ENCODE results near the gene CFAP57. TPM values are rescaled to one million over a fixed set of nuclear protein-coding genes. Genes with fewer than 3 reads are reported as not detected.

CFAP57 gene
- total RNA-seq, 1 donor from 2014 or later, result 0.24 TPM

DNA sequence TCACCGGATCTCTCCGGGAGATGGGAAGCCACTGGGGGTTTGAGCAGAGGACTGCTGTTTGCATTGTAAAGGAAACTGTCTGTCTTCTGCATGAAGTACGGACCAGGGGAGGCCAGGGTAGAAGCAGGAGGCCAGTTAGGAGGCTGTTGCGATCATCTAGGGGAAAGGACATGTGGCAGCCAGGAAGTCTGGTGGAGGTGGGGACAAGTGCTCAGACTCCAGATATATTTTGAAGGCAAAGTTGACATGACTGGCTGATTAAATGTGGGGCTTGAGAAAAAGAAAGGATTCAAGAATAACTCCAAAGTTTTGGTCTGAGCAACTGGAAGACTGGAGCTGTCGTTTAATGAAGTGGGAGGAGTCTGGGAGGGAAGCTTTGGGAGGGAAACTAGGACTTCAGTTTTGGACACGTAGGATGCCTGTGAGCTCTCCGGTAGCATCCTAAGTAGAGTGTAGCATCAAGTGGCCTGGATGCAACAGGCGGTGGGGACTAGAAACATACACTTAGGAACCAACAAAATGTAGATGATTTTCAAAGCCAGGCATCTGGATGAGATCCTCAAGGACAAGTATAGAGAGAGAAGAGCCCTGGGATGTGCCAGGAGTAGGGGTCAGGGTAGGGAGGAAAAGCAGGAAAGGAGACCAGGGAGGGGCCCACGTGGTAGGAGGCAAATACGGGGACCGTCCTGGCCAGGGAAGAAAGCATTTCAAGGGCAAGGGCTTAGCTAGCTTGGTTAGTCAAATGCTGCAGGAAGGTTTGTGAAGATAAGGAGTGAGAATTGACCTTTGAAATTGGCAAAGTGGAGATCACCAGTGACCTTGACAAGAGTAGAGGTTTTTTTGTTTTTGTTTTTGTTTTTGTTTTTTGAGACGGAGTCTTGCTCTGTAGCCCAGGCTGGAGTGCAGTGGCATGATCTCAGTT is 116.9 kb downstream of the CFAP57 start:
- TF ChIP-seq, protein P1, sequence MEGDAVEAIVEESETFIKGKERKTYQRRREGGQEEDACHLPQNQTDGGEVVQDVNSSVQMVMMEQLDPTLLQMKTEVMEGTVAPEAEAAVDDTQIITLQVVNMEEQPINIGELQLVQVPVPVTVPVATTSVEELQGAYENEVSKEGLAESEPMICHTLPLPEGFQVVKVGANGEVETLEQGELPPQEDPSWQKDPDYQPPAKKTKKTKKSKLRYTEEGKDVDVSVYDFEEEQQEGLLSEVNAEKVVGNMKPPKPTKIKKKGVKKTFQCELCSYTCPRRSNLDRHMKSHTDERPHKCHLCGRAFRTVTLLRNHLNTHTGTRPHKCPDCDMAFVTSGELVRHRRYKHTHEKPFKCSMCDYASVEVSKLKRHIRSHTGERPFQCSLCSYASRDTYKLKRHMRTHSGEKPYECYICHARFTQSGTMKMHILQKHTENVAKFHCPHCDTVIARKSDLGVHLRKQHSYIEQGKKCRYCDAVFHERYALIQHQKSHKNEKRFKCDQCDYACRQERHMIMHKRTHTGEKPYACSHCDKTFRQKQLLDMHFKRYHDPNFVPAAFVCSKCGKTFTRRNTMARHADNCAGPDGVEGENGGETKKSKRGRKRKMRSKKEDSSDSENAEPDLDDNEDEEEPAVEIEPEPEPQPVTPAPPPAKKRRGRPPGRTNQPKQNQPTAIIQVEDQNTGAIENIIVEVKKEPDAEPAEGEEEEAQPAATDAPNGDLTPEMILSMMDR (IDR thresholded peaks at IDR 0.05), result no peak
- Mint-ChIP-seq H3K27ac (ENCODE audit: unreplicated experiment) (no peak overlapping the region), H3K27me3 (ENCODE audit: unreplicated experiment) (peaks cover 15% of the 10 kb centered on the region), H3K36me3 (ENCODE audit: unreplicated experiment) (no peaks in the 10 kb centered on the region), H3K4me1 (ENCODE audit: unreplicated experiment) (peaks cover 7% of the 10 kb centered on the region), H3K9me3 (ENCODE audit: unreplicated experiment) (no peaks in the 10 kb centered on the region), H3K4me3 (ENCODE audit: unreplicated experiment) (no peak overlapping the region)
- no peak for DNase-seq (ENCODE audit: extremely low spot score, unreplicated experiment)

DNA sequence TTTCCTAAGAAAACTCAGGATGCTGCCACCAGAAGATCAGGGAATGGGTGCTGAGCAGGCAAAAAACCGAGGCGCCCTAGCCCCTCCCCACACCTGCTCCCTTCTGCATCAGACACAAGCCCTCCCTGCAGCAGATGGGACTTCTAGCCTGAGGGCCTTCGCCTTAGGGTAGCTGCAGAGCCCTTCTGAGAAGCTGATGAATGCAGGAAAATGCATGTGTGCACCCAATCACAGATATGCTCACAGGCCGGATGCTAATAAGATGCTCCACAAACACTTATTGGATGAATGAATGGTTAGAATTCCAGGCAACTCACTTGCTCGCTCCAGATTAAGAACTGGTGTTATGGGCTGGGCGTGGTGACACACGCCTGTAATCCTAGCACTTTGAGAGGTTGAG is 120.1 kb downstream of the CFAP57 start:
- Mint-ChIP-seq H3K27ac (ENCODE audit: unreplicated experiment) (no peak overlapping the region), H3K4me3 (ENCODE audit: unreplicated experiment) (no peak overlapping the region), H3K36me3 (ENCODE audit: unreplicated experiment) (no peaks in the 10 kb centered on the region), H3K4me1 (ENCODE audit: unreplicated experiment) (peaks cover 35% of the 10 kb centered on the region), H3K27me3 (ENCODE audit: unreplicated experiment) (peaks cover 13% of the 10 kb centered on the region), H3K9me3 (ENCODE audit: unreplicated experiment) (no peaks in the 10 kb centered on the region)
- TF ChIP-seq, protein P1 (IDR thresholded peaks at IDR 0.05), result no peak
- no peak for DNase-seq (ENCODE audit: extremely low spot score, unreplicated experiment)

DNA sequence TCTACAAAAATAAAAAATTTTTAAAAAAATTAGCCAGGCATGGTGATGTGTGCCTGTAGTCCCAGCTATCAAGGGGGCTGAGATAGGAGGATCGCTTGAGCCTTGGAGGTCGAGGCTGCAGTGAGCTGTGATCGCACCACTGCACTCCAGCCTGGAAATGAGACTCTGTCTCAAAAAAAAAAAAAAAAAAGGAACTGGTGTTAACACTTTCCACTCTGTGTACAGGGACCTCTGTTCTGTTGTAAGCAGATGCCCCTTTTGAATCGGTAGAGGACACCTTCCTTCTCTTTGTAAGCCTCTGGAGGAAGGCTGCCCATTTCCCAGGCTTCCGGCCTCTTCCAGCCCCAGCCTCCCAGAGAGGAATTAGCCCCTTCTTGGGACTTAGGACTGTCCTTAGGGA is 120.5 kb downstream of the CFAP57 start:
- Mint-ChIP-seq H3K36me3 (ENCODE audit: unreplicated experiment) (no peaks in the 10 kb centered on the region), H3K4me3 (ENCODE audit: unreplicated experiment) (no peak overlapping the region)

DNA sequence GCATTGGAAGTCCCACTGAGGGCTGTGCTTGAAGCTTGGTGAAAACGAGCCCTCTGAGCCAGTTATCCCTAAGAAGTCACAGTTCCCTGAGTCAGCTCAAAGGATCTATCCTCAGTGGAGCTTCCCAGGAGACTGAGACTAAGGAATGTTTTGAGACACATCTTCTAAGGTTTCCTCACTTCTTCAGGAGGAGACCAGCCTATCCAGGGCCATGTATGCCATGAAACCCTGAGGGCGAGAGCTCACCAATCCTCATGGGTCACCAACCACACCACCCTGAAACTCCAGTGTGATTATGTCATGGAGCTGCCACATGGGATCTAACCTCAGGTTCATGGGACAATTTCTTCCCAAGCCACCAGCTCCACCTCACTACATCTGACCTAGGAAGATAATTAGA is 121.0 kb downstream of the CFAP57 start:
- Mint-ChIP-seq H3K27me3 (ENCODE audit: unreplicated experiment) (peaks cover 5% of the 10 kb centered on the region), H3K4me3 (ENCODE audit: unreplicated experiment) (no peak overlapping the region), H3K4me1 (ENCODE audit: unreplicated experiment) (peaks cover 35% of the 10 kb centered on the region), H3K9me3 (ENCODE audit: unreplicated experiment) (no peaks in the 10 kb centered on the region), H3K27ac (ENCODE audit: unreplicated experiment) (no peak overlapping the region), H3K36me3 (ENCODE audit: unreplicated experiment) (no peaks in the 10 kb centered on the region)
- DNase-seq (ENCODE audit: extremely low spot score, unreplicated experiment), result no peak
- TF ChIP-seq, protein P1 (IDR thresholded peaks at IDR 0.05), result no peak

More for the DNA sequence above, 120.5 kb downstream of the CFAP57 start:
- Mint-ChIP-seq H3K9me3 (ENCODE audit: unreplicated experiment) (no peaks in the 10 kb centered on the region), H3K27me3 (ENCODE audit: unreplicated experiment) (peaks cover 10% of the 10 kb centered on the region), H3K27ac (ENCODE audit: unreplicated experiment) (no peak overlapping the region), H3K4me1 (ENCODE audit: unreplicated experiment) (peaks cover 35% of the 10 kb centered on the region)
- TF ChIP-seq, protein P1 (IDR thresholded peaks at IDR 0.05), result no peak
- no peak for DNase-seq (ENCODE audit: extremely low spot score, unreplicated experiment)

DNA sequence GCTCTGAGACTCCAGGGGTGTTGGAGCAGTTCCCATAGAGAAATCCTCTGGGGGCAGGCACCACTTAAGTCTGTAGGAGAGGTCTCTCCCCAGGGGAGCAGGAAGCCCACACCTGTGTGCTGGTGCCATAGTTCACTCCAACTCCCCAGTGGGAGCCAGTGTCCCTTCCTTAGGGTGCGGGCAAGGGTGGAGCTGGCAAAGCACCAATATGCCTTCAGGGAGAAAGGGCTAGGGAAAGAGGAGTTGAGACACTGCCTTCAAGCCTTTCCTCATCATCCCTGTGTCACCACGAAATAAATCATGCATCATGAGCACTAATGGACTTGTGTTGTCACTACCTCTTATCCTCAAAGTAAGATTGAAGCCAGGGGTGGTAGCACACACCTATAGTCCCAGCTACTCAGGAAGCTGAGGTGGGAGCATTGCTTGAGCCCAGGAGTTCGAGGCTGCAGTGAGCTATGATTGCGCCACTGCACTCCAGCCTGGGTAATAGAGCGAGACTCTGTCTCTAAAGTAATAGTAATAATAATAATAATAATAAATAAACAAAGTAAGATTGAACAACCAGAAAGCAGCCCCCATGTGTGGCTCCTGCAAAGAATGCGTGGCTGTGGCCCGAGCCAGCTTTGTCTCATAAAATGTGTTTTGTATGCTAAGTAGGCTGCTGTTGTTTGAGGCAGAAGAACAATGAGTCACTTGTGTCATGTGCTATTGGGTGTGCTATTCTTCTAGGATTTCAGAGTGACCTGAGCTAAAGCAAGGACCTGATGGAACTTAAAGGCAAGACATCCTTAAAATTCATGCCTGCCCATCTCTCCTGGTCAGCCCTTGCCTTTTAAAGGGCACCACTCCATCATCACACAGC is 122.0 kb downstream of the CFAP57 start:
- Mint-ChIP-seq H3K36me3 (ENCODE audit: unreplicated experiment) (no peaks in the 10 kb centered on the region), H3K4me3 (ENCODE audit: unreplicated experiment) (no peak overlapping the region)

More for the DNA sequence above, 122.0 kb downstream of the CFAP57 start:
- no peak for DNase-seq (ENCODE audit: extremely low spot score, unreplicated experiment)
- H3K27me3 Mint-ChIP-seq (ENCODE audit: unreplicated experiment), result no peaks in the 10 kb centered on the region
- TF ChIP-seq, protein P1 (IDR thresholded peaks at IDR 0.05), result no peak
- H3K9me3 Mint-ChIP-seq (ENCODE audit: unreplicated experiment), result no peaks in the 10 kb centered on the region
- no peak overlapping the region for H3K27ac Mint-ChIP-seq (ENCODE audit: unreplicated experiment)
- peaks cover 35% of the 10 kb centered on the region for H3K4me1 Mint-ChIP-seq (ENCODE audit: unreplicated experiment)

Measured in osteocyte (in vitro differentiated cells).